Measurements from ENCODE around the gene TMCO5A. TPM values are rescaled to one million over a fixed set of nuclear protein-coding genes. Genes with fewer than 3 reads are reported as not detected.

The TMCO5A gene
- total and polyA plus RNA-seq, 4 donors, result 0.07 to 0.30 TPM; not detected in 2

GRCh38 chr15:37931321-37931720 is 3.1 kb upstream of the TMCO5A start:
- no peak for TF ChIP-seq CTCF (IDR thresholded peaks at IDR 0.05; ENCODE audit: control extremely low read depth, extremely low read depth)
- ATAC-seq (ENCODE audit: insufficient read depth, low FRiP score), result no peak
- Histone ChIP-seq H3K9me3 (ENCODE audit: control insufficient read depth in 4 of 4, insufficient read depth in 3 of 4, low read length in 3 of 4) (no peaks in the 10 kb centered on the region), H3K4me1 (ENCODE audit: control insufficient read depth in 5 of 5, insufficient read depth in 5 of 5, low read length in 5 of 5) (no peaks in the 10 kb centered on the region), H3K27me3 (ENCODE audit: control insufficient read depth in 3 of 3, insufficient read depth in 3 of 3, low read length in 2 of 3) (no peaks in the 10 kb centered on the region), H3K9ac (ENCODE audit: insufficient read depth in 1 of 2, low read length in 2 of 2) (no peak overlapping the region), H3K36me3 (ENCODE audit: control insufficient read depth in 4 of 4, insufficient read depth in 4 of 4, low read length in 4 of 4) (no peaks in the 10 kb centered on the region), H3K27ac (ENCODE audit: low read depth in 1 of 2, low read length in 1 of 2) (no peak overlapping the region), H3K4me3 (no peak overlapping the region)
- DNase-seq, result no peak

DNA sequence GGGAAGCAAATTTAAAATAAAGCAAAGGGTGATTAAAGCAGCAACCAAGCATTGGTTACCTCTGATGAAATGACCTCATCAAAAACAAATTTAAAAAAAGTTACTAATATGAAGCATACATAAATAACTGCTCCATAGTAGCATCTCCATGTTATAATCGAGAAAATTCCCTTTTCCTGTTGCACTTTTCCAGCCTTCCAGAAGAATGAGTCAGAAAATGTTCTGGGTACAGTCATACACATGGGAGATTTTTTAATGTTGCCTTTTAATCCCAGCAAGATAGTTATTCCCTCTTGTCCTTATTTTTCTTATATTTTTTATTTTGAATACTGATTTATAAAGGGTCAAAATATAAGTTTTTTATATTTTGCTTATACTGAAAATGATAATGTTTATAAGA is 2.6 kb upstream of the TMCO5A start:
- TF ChIP-seq CTCF (IDR thresholded peaks at IDR 0.05; ENCODE audit: control extremely low read depth, extremely low read depth), result no peak
- no peak for ATAC-seq (ENCODE audit: insufficient read depth, low FRiP score)

DNA sequence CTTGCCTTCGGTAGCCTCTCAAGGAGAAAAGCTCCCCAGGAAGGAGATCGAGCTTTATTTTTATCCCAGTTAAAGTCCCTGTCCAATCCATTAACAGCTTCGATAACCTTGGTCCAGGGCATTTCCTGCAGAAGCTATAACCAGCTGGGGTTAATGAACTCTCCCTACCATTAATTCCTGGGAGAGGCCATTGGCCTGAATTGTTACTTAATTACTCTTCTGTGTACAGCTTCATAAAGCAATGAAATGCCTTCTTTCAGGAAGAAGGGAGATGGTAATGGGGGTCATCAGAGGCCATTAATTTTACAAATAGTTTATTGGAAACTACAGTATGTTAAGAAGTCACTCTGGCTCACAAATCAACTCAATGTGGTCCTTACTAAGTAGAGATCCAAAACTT is 1.9 kb upstream of the TMCO5A start:
- ATAC-seq (ENCODE audit: insufficient read depth, low FRiP score) (no peak), DNase-seq (no peak)
- H3K4me1 ChIP-seq (ENCODE audit: control insufficient read depth in 5 of 5, insufficient read depth in 5 of 5, low read length in 5 of 5), result no peaks in the 10 kb centered on the region
- H3K9me3 ChIP-seq (ENCODE audit: control insufficient read depth in 4 of 4, insufficient read depth in 3 of 4, low read length in 3 of 4), result no peaks in the 10 kb centered on the region
- H3K27ac ChIP-seq (ENCODE audit: low read depth in 1 of 2, low read length in 1 of 2), result no peak overlapping the region
- no peaks in the 10 kb centered on the region for H3K36me3 ChIP-seq (ENCODE audit: control insufficient read depth in 4 of 4, insufficient read depth in 4 of 4, low read length in 4 of 4)
- WGBS, 2 donors, result 60 to 71% methylated on average over 3 of the region's 3 CpGs
- H3K9ac ChIP-seq (ENCODE audit: insufficient read depth in 1 of 2, low read length in 2 of 2), result no peak overlapping the region
- no peak for TF ChIP-seq CTCF (IDR thresholded peaks at IDR 0.05; ENCODE audit: control extremely low read depth, extremely low read depth)
- H3K27me3 ChIP-seq (ENCODE audit: control insufficient read depth in 3 of 3, insufficient read depth in 3 of 3, low read length in 2 of 3), result no peaks in the 10 kb centered on the region
- H3K4me3 ChIP-seq, result no peak overlapping the region

More for the DNA sequence above, 2.6 kb upstream of the TMCO5A start:
- no peak for DNase-seq
- H3K9ac ChIP-seq (ENCODE audit: insufficient read depth in 1 of 2, low read length in 2 of 2), result no peak overlapping the region
- no peaks in the 10 kb centered on the region for H3K36me3 ChIP-seq (ENCODE audit: control insufficient read depth in 4 of 4, insufficient read depth in 4 of 4, low read length in 4 of 4)
- H3K4me3 ChIP-seq, result no peak overlapping the region
- no peaks in the 10 kb centered on the region for H3K9me3 ChIP-seq (ENCODE audit: control insufficient read depth in 4 of 4, insufficient read depth in 3 of 4, low read length in 3 of 4)
- 70 to 79% methylated on average over 1 of the region's 1 CpG for WGBS, 2 donors
- no peaks in the 10 kb centered on the region for H3K4me1 ChIP-seq (ENCODE audit: control insufficient read depth in 5 of 5, insufficient read depth in 5 of 5, low read length in 5 of 5)
- H3K27me3 ChIP-seq (ENCODE audit: control insufficient read depth in 3 of 3, insufficient read depth in 3 of 3, low read length in 2 of 3), result no peaks in the 10 kb centered on the region
- H3K27ac ChIP-seq (ENCODE audit: low read depth in 1 of 2, low read length in 1 of 2), result no peak overlapping the region

- H3K27ac ChIP-seq (ENCODE audit: low read depth in 1 of 2, low read length in 1 of 2), result no peak overlapping the region
- no peak overlapping the region for H3K9ac ChIP-seq (ENCODE audit: insufficient read depth in 1 of 2, low read length in 2 of 2)
- 58 to 65% methylated on average over 1 of the region's 1 CpG for WGBS, 2 donors
- H3K27me3 ChIP-seq (ENCODE audit: control insufficient read depth in 3 of 3, insufficient read depth in 3 of 3, low read length in 2 of 3), result no peaks in the 10 kb centered on the region
- H3K36me3 ChIP-seq (ENCODE audit: control insufficient read depth in 4 of 4, insufficient read depth in 4 of 4, low read length in 4 of 4), result no peaks in the 10 kb centered on the region
- peak in 2 of 3 donors; percentile 38 to 53 for DNase-seq
- TF ChIP-seq CTCF (IDR thresholded peaks at IDR 0.05; ENCODE audit: control extremely low read depth, extremely low read depth), result no peak
- H3K4me3 ChIP-seq, result no peak overlapping the region
- no peaks in the 10 kb centered on the region for H3K4me1 ChIP-seq (ENCODE audit: control insufficient read depth in 5 of 5, insufficient read depth in 5 of 5, low read length in 5 of 5)
- ATAC-seq (ENCODE audit: insufficient read depth, low FRiP score), result no peak
- no peaks in the 10 kb centered on the region for H3K9me3 ChIP-seq (ENCODE audit: control insufficient read depth in 4 of 4, insufficient read depth in 3 of 4, low read length in 3 of 4)
Observed at GRCh38 chr15:37933666-37934065, 774 bp upstream of the TMCO5A start.

Measured in lung (tissue), 12 donors.